Limb (tissue), 2 donors: Measurements from ENCODE around the gene KRT80.
A peak's percentile ranks its signal among the peaks of the same experiment; 100 is the strongest.

Source experiments
- DNase-seq, 2 donors: peaks; one replicate each; pipeline ENCODE4 v3.0.0-alpha.2; 2016; ENCODE audit errors: extremely low spot score in 2 of 2

Gene KRT80

DNA sequence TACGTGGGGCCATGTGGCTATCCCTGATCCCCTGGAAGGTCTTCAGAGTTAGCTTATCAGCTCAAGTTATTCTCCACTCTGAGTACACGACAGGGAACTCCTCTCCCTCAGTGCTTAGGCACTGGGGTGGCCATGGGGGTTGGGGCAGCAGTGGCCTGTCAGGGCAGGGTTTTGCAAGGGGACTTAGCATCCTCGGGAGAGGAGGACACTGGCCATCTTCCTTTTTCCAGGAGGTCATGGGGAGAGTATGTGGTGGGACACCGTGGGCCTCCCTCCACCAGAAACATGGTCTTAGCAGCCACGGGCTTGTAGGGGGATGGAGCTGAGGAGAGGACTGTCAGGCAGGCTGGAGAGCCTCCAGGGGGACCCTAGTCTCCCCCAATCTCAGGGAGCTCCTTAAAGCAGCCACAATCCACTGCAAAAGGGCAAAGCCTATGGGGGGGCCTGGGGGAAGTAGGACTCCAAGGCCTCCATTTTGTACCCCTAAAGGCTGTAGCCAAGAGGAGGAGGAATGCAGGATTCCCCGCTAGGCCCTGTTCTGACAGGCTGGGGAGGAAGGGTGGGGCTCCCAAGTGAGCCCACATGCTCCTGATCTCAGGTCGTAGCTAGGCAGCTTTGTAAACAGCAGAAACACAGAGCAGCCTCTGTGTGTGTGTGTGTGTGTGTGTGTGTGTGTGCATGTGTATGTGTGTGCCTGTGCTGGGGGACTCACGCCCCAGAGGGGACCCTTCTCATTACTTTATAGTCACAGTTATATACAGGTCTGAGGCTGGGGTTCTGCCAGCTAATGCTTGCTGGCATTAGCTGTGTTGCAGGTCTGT is 36.6 kb downstream of the KRT80 start:
- no peak for DNase-seq

DNA sequence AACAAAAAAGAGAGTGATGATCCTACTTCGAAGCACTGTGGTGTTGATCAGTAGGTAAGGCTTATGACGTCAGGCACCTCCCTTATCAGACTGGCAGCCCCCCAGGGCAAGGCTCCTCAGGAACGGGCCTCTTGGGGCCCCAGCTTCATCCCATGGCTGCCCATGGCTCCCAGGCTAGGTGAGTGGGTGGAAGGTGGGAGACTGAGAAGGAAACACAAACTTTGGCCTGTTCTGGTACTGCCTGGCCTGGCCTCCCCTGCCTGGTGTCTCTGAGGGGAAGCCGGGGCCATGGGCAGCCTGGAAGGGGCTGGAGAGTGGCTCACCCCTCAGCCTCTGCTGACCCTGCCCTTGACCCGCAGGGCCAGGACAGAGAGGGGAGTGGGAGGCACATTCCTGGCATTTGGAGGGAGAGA is 38.9 kb downstream of the KRT80 start:
- DNase-seq, result no peak

DNA sequence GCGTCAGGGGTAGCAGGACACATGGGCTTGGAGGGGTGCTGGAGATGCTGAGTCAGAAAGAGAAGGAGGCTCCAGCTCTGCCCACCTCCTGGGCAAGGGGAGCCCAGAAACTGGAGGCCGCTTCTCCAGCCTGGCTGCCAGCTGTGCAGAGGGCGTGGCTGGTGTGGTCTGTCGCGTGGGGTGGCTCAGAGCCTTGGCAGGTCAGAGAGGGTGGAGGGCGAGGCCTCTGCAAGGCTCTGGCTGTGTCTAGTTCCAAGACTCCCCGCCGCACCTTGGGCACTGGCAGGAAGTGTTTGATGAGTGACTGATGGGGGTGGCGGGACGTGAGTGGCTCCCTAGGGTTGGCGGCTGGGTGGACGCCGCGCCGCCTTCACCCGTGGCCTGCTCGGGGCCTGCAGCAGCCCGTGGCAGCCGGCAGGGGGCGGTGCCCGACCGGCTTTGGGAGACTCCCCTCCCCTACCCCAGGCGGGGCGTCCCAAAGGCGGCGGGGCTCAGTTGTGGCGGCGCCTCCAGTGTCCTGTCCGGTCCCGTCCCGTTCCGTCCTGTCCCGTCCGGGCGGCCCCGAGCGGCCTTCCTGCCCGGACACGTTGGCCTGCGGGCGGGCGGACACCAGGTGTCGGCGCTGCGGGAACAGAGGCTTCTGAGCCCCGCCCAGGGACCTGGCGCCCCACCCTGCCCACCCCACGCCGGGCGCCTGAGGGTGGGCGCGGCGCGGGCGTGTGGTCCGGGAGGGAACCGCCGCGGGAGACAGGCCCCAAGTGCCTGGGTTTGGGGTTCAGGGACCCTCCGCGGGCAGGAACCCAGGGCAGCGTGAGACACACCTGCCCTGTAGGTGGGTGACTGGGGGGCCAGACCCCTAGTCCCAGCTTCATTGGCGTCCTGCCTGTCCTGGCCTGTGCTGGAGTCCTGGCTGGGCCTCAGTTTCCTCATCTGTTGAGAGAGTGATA is 39.7 kb downstream of the KRT80 start:
- peak; percentile 35 to 81 for DNase-seq

DNA sequence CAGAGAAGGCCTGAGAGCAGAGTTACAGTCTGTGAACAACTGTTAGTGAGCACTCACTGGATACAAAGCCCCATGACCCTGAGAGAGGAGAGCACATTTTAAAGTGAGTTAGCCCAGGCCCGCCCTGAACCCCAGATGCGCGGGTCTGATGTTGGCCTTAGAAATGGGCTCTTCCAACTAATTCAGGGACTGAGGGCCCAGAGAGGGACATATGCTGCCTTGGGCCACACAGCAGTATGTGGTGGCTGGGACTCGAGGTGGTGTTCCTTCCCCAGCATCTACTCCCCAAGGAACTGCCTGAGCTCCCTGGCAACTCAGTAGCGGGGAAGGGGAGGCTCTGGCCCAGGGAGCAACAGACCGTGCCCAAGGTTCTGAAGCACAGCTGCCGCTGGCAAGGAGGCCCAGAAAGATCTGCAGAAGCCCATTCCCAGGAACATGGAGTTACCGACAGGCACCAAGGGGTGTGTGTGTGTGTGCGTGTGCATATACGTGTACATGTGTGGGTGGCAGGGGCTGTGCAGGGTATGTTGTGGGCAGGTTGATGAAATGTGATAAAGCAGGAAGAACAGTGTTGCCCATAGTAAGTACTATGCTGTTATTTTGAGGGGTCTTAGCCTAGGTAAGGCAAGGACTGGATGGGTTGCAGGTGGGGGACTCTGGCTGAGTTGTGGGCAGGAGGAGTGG is 40.5 kb downstream of the KRT80 start:
- no peak for DNase-seq

DNA sequence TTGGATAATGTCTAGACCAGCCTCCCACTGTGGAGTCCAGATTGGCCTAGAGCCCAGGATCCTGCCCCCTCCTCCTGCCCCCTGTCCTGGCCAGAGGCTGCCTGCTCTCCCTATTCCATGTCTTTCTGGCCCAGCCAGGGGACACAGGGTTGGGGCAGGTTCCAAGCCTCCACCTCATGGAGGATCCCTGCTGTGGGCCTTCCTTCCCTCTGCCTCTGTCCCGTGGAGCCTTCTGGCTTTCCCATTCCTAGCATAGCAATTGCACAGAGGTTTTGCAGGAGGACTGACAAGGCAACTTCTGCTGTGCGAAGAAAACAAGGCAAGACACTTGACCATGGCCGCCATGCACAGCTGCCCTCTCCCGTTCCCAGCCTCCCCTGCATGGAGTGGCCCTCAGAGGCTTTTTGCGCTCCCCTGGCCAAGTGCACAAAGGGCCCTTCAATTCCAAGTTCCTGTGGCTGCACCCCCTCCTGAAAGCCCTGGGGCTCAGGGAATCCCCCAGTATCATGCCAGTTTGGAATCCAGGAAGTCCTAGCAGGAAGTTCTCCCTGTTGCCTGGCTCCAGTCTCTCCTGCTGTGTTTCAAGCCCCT is 42.1 kb downstream of the KRT80 start:
- DNase-seq, result no peak

DNA sequence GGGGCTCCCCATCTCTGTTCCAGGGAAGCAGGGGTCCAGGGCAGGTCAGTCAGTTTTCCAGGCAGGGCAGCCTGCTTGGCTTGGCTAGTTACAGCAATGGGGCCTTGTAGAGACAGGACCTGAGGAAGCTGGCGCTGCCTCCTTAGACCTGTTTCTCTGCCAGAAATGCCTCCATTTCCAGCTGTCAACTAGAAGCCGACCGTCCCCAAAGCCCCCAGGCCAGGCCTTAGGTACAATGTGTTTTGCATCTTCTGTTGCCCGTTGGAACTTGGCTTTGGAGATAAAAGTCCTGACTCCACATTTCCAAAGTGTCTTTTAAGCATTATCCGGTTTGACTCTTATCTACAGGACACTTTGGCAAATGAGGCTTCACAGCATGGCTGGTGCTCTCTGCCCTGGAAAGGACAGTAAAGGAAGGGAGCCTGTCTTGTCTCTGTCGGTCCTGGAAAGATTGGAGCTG is 42.6 kb downstream of the KRT80 start:
- no peak for DNase-seq

DNA sequence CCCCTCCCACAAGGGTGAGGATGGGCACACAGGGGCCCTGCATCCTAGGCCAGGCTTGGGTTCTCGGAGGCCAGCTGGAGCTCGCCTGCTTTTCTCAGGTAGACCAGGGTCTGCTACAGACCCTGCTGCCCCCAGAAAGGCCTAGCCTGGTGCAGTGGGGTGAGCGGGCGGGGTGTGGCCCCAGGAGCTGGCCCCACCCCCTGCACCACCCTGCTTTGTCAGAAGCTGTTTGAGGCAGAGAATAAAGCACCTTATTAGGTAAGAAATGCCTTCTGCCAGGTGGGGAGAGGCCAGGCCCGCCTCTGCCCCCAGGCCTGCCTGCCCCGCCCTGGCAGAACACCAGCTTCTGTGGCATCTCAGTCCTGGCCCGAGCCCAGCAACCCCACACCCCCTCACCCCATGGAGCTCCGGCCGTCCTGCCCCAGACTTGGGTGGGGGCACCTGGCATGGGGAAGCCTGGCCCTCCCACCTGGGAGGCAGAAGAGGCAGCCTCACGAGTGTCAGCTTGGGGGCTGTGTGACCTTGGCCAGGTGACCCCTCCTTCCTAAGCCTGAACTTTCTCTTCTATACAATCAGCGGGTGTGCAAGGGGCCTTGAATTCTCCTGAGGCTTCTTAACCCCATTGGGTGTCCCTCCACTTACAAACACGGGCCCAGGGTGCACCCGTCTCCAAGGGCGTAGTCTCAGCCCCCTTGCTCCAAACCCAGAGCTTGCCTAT is 43.2 kb downstream of the KRT80 start:
- no peak for DNase-seq

DNA sequence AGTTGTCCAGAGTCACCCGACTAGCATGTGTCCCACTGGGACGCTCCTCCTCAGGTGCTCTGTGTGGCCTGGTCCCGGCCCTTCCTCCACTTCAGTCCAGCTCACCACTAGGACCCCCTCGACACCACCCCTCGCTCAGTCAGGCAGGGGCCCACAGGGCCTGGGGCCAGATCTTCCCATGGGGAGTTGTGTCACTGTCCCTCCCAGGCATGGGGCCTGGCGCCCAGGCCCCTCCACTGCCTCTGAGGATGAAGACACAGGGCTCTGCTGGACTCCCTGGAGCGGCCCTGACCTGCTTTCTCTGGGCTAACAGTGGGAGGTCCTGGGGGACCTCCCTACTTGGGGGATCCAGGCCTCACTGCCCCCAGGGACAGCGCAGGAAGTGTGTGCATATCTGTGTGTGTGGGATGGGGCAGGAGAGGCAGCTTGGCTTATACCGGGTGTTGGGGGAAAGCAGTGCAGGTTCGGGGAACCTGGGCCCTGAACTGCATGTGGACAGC is 43.8 kb downstream of the KRT80 start:
- no peak for DNase-seq

DNA sequence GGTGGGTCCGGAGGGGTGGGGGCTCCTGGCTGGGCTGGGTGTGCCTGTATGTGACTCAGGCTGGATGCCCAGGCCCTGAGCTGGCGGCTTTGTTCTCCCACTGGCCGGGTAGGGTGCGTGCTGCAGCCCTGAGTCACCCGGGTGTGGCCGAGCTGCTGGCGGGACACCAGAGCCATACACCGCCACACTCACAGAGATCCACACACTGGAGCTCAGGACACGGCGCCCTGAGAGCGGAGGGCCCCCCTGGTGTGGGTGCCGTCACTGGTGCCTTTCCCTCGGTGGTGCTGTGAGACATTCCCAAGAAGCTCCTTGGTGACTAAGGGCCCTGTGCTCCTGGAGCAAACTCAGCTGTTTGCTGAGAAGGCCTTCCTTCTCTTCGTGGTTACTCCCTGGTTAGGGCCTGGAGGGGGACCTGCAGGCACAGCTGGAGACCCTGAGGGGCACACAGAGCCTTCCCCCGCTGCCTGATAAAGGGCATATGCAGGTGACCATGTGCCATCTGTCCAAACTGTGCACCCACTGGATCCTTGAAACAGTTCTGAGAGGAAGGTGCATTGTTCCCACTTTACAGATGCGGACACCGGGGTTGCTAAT is 44.3 kb downstream of the KRT80 start:
- peak in 1 of 2 donors; percentile 55 for DNase-seq

DNA sequence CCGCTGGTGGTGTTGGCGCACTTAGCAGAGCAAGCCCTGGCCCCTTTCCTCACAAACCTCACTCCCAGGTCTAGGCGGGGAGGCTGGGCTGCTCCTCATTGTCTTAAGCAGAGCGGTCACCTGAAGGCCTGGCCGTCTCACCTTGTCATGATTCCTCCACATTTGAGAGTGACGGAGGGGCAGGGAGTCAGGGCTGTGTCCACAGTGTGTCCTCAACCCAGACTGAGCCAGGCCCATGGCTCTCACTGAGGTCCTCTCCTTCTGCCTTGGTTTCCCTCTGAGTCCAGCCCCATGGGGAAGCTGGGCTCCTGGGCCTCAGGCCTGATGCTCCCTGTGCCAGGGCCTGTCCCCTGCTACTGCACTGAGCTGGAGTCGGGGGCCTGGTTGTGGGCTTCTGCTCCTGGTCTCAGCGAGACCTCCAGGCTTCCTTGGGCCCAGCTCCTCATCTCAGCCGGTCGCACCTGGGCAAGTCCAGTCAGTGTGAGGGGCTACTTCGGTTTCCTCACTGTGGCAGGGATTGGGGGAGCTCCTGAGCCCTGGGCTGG is 44.9 kb downstream of the KRT80 start:
- DNase-seq, result no peak

DNA sequence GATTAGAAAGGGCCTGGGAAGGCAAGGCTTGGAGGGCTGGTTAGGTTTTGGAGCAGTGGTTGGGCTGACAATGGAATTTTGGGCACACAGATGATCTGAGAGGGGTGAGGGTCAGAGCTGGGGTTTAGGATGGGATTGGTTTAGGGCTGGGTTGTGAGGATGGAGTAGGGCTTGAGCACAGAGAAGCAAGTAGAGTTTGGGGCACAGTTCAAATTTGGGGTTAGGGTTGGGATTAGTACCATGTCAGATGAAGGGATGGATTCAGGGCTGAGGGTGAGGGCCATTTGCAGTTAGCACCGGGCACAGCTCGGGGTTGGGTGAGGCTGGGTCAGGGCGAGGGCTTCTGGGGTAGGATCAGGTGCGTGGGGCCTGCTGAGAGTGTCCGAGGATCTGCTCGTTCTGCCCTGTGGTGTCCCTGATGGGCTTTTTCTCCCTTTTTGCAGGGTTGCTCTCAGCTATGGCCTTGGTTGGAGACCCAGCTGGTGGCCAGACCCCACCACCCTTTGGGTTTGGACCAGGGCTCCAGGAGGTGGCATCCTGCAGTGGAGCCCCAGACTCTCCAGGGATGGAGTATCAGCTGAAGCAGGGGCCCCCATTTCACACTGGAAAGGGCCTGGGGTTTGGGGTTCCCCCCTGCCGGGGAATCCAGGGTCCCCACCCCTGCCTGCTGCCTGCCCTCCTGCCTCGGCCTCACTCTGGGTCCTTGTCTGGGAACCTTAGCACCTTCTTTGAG is 45.6 kb downstream of the KRT80 start:
- no peak for DNase-seq

DNA sequence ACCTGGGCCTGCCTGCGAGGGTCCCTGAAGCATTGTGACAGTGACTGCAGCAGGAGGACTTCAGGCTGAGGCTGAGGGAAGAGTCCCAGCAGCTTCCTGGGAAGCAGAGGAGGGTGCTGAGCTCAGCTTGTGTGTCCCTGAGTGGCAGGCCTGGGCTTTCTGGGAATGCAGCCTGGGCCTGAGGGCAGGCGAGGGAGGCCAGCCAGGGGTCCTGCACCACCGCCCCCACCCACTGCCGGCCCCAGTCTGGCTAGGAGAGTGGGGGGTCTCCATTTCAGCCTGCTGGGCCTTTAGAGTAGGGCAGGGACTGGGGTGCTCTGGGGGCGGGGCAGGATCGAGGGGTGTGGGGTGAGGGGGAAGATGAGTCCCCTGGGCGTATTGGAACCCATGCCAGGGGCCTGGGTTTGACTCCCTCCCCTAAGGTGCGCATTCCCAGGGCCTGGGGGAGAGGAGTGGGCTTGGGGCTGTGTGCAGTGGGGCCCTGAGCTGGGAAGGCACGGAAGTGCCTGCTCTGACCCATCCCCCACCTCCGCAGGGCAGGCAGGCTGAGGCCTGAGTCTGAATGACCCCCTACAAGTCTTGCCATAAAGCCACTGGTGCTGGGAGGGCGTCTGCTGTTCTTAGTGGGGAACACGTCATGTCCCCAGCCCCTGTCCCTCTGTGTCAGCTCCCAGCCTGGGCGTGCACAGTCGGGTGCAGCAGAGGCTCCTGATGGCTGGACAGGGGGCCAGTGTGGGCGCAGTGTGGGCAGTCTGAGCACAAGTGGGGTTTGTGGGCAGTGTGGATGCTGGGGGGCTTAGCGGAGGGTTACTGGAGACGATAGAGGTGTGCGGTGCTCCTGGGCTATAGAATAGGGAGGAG is 46.4 kb downstream of the KRT80 start:
- DNase-seq, result no peak

DNA sequence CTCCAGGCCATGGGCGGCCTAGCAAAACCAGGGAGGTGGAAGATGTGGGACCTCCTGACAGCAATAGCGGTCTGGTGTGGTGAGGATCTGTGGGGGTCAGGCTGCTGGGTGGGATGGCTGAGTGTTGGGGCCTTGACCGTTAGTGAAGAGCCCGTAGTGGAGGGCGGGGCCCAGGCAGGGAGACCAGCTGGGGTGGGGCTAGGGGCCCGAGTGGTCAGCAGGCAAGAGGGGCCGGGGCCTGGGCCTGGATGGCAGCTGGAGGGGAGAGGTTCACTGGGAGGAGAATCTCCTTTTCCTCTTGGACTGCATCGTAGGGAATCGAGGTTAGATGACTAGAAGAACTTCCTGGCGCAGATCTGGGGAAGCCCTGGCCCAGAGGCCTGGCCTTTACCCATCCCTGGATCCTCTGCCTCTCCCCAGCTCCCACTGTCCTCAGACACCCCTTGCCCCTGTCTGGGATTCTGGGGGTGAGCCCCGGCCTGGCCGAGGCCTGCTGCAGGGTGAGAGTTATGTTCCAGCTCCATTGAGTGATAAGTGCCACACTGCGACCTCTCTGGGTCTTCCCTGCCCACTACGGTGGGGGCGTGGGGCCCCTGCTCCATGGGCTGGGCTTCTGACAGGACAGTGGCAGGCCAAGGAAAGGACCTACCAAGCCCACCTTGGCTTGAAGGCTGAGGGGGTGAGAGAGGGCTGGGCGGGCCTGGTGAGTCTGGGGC is 47.1 kb downstream of the KRT80 start:
- no peak for DNase-seq

DNA sequence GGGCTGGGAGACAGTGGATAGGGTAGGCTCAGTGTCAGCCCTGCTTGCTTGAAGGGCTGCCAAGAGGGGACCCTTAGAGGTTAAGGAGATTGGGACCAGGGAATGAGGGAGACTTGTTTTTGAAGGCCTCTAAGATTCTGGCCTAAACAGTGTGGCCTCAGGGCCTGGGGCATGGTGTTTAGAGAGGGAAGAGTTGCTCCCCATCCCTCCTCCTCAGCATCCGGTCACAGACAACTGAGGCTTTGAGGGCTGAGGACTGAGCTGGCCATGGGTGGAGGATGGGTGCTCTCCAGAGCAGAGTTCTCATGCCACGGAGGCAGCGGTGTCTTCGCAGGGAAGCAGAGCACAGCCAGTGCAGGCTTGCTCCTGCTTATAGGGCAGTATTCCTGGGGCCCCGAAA is 49.4 kb downstream of the KRT80 start:
- no peak for DNase-seq

DNA sequence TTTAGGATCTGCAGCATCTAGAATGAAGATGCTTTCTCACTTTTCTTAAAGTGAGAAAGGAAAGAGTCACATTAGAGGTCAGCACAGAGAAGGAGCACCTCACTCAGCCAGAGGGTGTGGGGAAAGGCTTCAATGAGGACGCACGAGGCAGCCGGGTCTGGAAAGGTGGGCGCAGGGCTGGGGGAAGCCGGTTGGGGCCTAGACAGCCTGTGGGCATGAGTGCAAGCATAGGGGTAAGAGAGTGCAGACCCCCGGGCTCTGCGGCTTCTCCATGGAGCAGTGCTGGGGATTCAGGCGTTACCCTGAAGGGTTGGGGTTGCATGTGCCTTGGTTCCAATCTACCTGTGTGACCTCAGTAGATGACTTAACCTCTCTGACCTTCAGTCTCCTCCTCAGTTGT is 49.9 kb downstream of the KRT80 start:
- DNase-seq, result no peak

DNA sequence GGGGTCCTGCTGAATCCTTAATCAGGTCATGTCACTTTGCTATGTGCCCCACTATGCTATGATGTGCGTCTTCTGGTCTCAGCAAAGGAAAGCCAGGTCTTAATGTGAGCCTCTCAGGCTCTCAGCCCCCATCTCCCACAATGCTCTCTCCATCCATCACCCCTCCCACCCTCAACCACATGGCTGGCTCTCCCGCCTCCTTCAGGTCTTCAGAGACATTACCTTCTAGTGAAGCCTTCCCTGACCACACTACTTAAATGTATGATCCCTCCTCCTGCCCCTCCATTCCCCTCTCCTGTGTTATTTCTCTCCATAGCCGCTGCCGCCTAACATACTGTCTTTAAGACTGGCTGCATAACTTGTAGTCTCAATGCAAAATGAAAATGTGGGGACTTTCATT is 50.5 kb downstream of the KRT80 start:
- DNase-seq, result no peak

DNA sequence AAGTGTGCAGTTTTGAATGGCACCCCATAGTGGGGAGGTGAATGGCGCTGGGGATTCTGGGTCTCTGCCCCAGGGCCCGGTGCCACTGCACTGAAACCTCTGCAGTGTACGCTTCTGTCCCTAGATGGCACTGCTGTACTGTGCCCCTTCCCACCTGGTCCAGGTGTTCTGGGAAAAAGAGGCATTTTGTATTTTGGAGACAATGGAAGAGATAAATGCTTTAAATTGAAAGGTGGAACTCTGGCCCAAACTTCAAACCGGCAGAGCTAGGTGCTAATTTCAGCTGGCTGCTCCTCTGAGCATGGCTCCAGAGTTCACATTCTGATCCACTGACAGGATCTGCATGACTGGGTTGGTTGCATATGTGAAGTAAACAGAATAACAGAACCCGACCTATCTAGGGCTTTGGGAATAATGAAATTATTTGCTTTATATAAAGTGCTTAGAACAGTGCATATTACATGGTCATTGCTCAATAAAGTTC is 52.2 kb downstream of the KRT80 start:
- DNase-seq, result no peak
